Measurements from ENCODE around the gene CIROP. TPM values are rescaled to one million over a fixed set of nuclear protein-coding genes. Genes with fewer than 3 reads are reported as not detected.

Gene CIROP
- total RNA-seq, 4 donors from 2014 or later = 0.19 TPM; not detected in 3

DNA sequence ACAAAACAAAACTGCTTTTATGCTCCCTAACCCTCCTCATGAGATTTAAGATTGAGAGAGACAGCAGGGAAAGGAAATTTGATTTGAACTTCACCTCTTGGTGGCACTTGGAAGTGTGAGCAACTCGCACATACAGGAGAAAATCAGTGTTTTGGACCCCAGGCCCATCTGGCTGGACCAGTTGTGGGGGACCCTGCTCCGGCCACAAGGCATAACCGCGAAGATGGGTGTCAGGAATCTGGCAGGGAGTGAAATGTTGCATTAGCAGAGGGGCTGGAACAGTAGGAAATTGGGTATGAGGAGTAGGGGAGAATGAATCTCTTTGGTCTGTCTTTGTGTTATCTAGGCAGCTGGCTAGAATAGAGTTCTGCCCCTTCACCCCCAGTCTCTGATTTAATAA is 1.2 kb downstream of the CIROP start:
- intact Hi-C loops (cut with DNase I) = no loop called here
- no peak for TF ChIP-seq EP300 (IDR thresholded peaks at IDR 0.05)
- no peak for TF ChIP-seq POLR2AphosphoS5 (IDR thresholded peaks at IDR 0.05)
- TF ChIP-seq POLR2A (IDR thresholded peaks at IDR 0.05; ENCODE audit: low read depth) = no peak
- TF ChIP-seq, protein P1, sequence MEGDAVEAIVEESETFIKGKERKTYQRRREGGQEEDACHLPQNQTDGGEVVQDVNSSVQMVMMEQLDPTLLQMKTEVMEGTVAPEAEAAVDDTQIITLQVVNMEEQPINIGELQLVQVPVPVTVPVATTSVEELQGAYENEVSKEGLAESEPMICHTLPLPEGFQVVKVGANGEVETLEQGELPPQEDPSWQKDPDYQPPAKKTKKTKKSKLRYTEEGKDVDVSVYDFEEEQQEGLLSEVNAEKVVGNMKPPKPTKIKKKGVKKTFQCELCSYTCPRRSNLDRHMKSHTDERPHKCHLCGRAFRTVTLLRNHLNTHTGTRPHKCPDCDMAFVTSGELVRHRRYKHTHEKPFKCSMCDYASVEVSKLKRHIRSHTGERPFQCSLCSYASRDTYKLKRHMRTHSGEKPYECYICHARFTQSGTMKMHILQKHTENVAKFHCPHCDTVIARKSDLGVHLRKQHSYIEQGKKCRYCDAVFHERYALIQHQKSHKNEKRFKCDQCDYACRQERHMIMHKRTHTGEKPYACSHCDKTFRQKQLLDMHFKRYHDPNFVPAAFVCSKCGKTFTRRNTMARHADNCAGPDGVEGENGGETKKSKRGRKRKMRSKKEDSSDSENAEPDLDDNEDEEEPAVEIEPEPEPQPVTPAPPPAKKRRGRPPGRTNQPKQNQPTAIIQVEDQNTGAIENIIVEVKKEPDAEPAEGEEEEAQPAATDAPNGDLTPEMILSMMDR (IDR thresholded peaks at IDR 0.05) = no peak
- no peak overlapping the region for H3K27ac ChIP-seq (replicated peaks in 1 of 4)
- H3K4me3 ChIP-seq = no peak overlapping the region
- no peak for DNase-seq (ENCODE audit: extremely low spot score)
- no peaks in the 10 kb centered on the region for H3K9me3 ChIP-seq
- H3K27me3 ChIP-seq = no peaks in the 10 kb centered on the region
- WGBS = 75% methylated on average over 4 of the region's 4 CpGs
- peaks cover 0 to 11% (median 9%) of the 10 kb centered on the region in 4 donors for H3K36me3 ChIP-seq
- peaks cover 0 to 14% (median 2%) of the 10 kb centered on the region in 4 donors for H3K4me1 ChIP-seq

DNA sequence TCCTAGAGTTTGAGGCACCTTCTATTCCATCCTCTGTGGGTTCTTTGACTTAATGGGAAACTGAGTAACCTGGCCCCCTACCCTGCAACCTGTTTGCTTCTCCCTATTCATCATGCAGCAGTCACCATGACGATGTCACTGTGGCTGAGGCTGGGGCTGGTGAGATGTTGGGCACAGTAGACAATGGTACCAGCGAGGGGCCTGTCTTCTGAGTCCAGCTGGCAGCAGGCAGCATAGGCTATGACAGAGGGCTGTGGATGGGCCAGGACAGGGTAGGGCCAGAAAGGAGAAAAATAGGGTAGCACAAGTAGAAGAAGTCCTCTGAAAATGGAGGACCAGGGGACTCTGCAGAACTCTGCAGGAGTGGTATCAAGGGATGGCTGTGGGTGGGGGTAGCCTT is 2.0 kb downstream of the CIROP start:
- Histone ChIP-seq H3K9me3 (no peaks in the 10 kb centered on the region), H3K36me3 (peaks cover 0 to 19% (median 16%) of the 10 kb centered on the region in 4 donors), H3K27ac (replicated peaks in 1 of 4) (no peak overlapping the region), H3K4me3 (no peak overlapping the region), H3K4me1 (peaks cover 1 to 20% (median 3%) of the 10 kb centered on the region in 4 donors), H3K27me3 (no peaks in the 10 kb centered on the region)
- intact Hi-C loops (cut with DNase I) = no loop called here
- TF ChIP-seq EP300 (IDR thresholded peaks at IDR 0.05) (no peak), POLR2AphosphoS5 (IDR thresholded peaks at IDR 0.05) (no peak), POLR2A (IDR thresholded peaks at IDR 0.05; ENCODE audit: low read depth) (no peak)
- TF ChIP-seq, protein P1 (IDR thresholded peaks at IDR 0.05) = no peak
- no peak for DNase-seq (ENCODE audit: extremely low spot score)
- 84% methylated on average over 2 of the region's 2 CpGs for WGBS

DNA sequence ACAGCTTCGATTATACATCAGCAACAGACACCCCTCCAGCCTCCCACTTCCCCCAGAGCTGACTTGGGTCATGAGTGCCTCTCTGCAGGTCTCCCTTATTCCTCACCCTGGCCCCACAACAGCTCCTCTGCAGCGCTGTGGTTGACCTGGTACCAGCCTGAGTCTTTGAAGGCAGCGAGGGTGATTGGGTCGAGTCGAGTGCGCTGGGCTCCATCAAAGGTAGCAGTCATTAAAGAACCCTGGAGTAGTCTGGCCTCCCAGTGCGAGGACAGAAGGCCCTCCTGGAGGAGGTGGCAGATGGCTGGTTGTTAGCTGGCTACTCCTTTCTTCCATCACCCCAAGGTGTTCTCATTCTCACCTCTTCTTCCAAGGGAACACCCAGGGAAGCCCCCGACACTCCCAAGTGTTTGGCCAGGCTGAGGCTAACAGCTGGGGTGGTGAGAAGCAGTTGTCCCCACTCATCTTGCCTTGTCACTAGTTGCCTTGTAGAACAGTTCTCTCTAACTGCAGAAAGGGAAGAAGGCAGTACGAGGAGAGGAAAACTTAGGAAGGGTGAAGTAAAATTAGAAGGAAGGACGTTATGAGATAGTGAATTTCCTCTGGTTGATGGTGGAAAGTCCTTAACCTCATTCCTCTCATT is 2.7 kb downstream of the CIROP start:
- Histone ChIP-seq H3K4me3 (no peak overlapping the region), H3K27me3 (no peaks in the 10 kb centered on the region), H3K27ac (replicated peaks in 1 of 4) (peak overlapping the region in 1 of 4 donors; percentile 4), H3K36me3 (peaks cover 0 to 23% (median 20%) of the 10 kb centered on the region in 4 donors), H3K9me3 (no peaks in the 10 kb centered on the region), H3K4me1 (peaks cover 8 to 27% (median 9%) of the 10 kb centered on the region in 4 donors)
- intact Hi-C loops (cut with DNase I) = no loop called here
- WGBS = 59% methylated on average over 5 of the region's 10 CpGs
- no peak for TF ChIP-seq EP300 (IDR thresholded peaks at IDR 0.05)
- TF ChIP-seq POLR2A (IDR thresholded peaks at IDR 0.05; ENCODE audit: low read depth) = no peak
- no peak for TF ChIP-seq POLR2AphosphoS5 (IDR thresholded peaks at IDR 0.05)
- TF ChIP-seq, protein P1 (IDR thresholded peaks at IDR 0.05) = no peak
- no peak for DNase-seq (ENCODE audit: extremely low spot score)

DNA sequence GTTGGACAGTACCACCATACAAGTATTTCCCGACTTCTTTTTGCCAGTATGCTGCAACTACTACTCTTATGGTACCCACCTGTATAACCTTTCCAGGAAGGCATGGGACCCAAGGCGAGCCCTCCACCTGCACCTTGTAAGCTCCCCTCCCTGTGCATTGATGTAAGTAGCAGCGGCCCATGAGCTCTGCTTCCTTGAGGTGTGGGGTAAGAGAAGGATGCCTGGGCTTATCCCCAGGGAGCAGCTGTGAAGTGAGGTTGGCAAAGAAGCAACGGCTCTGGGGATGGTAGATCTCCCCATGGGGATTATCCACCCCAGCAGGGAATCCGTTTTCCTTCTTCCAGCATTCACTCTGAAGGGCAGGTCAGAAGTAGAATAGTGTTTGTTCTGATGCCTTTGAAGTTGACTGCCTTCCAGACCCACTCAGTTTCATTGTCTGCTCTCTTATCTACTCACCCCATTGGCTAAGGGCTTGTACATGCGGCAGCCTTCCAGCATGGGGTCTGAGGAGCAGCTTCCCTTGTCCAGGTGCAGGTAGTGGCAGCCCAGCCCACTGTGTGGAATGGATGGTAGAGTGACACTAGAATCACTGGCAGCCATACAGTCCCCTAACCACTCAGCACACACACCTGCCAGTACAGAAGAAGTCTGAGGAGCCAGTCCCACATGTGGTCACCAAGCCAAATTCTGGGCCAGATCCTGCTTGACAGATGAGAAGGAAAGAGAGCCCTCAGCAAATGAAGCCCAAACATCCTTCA is 3.4 kb downstream of the CIROP start:
- intact Hi-C loops (cut with DNase I) = no loop called here

More for the DNA sequence above, 3.4 kb downstream of the CIROP start:
- no peaks in the 10 kb centered on the region for H3K9me3 ChIP-seq
- no peak for DNase-seq (ENCODE audit: extremely low spot score)
- 77% methylated on average over 6 of the region's 6 CpGs for WGBS
- H3K27me3 ChIP-seq = no peaks in the 10 kb centered on the region
- peak overlapping the region in 1 of 4 donors; percentile 4 for H3K27ac ChIP-seq (replicated peaks in 1 of 4)
- H3K4me1 ChIP-seq = peaks cover 15 to 34% (median 16%) of the 10 kb centered on the region in 4 donors
- no peak for TF ChIP-seq POLR2A (IDR thresholded peaks at IDR 0.05; ENCODE audit: low read depth)
- no peak for TF ChIP-seq POLR2AphosphoS5 (IDR thresholded peaks at IDR 0.05)
- TF ChIP-seq EP300 (IDR thresholded peaks at IDR 0.05) = no peak
- TF ChIP-seq, protein P1 (IDR thresholded peaks at IDR 0.05) = no peak
- H3K4me3 ChIP-seq = no peak overlapping the region
- peaks cover 0 to 23% (median 20%) of the 10 kb centered on the region in 4 donors for H3K36me3 ChIP-seq
